Mucosa of rectum (tissue), 2 donors: Measurements from ENCODE around the gene PTGDS.

Source experiments
- H3K27ac ChIP-seq, 2 donors: one replicate each; pipeline ENCODE4 v1.7.0; 2013; ENCODE audit warnings: inconsistent platforms in 2 of 2, low read depth in 2 of 2, low read length in 2 of 2
- H3K27me3 ChIP-seq, 2 donors: one replicate each; pipeline ENCODE4 v1.7.0; 2013; ENCODE audit warnings: low read length in 2 of 2; ENCODE audit not compliant: control insufficient read depth in 2 of 2, insufficient read depth in 2 of 2
- H3K36me3 ChIP-seq, 2 donors: one replicate each; pipeline ENCODE4 v1.7.0; 2013; ENCODE audit warnings: low read length in 2 of 2; ENCODE audit not compliant: control insufficient read depth in 2 of 2, insufficient read depth in 2 of 2
- H3K4me1 ChIP-seq, 2 donors: one replicate each; pipeline ENCODE4 v1.7.0; 2013; ENCODE audit warnings: low read length in 2 of 2, mild to moderate bottlenecking in 1 of 2; ENCODE audit not compliant: control insufficient read depth in 2 of 2, insufficient read depth in 2 of 2
- H3K4me3 ChIP-seq, 2 donors: one replicate each; pipeline ENCODE4 v1.7.0; 2013; ENCODE audit warnings: low read length in 2 of 2
- H3K9ac ChIP-seq, 2 donors: one replicate each; pipeline ENCODE4 v1.7.0; 2013; ENCODE audit warnings: low read length in 2 of 2, low read depth in 1 of 2, mild to moderate bottlenecking in 1 of 2
- H3K9me3 ChIP-seq, 2 donors: one replicate each; pipeline ENCODE4 v1.7.0; 2013; ENCODE audit warnings: low read length in 2 of 2; ENCODE audit not compliant: control insufficient read depth in 2 of 2
- donor health status: healthy.
- donor health status: Normal muscosa, but diverticular disease.

Gene PTGDS

DNA sequence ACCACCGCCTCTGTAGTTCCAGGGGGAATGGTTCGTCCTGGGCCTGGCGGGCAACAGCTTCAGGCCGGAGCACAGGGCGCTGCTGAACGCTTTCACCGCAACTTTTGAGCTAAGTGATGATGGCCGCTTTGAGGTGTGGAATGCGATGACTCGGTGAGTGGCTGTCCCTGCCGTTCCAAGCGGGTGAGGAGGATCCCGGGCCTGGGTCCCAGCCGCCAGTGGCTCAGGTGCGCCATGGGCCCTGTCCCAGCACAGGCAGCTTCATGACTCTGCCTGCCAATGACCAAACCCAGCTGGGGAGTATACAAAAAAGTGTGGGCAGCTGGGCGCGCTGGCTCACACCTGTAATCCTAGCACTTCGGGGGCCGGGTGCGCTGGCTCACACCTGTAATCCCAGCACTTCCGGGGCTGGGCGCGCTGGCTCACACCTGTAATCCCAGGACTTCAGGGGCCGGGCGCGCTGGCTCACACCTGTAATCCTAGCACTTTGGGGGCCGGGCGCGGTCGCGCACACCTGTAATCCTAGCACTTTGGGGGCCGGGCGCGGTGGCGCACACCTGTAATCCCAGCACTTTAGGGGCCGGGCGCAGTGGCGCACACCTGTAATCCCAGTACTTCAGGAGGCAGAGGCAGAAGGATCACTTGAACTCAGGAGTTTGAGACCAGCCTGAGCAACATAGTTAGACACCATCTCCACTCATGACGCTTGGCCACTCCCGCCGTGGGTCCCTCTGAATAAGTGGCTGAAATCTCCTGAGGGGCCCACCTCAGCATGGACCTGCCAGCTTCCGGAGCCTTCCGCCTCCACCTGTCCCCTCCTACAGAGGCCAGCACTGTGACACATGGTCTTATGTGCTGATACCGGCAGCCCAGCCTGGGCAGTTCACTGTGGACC, 24.2 kb upstream of the PTGDS start:
- H3K4me1 ChIP-seq: peaks cover 9 to 14% of the 10 kb centered on the region in 2 donors
- H3K9me3 ChIP-seq: no peaks in the 10 kb centered on the region
- H3K4me3 ChIP-seq: no peak overlapping the region
- H3K27me3 ChIP-seq: no peaks in the 10 kb centered on the region
- no peak overlapping the region for H3K9ac ChIP-seq
- no peaks in the 10 kb centered on the region for H3K36me3 ChIP-seq
- H3K27ac ChIP-seq: no peak overlapping the region

DNA sequence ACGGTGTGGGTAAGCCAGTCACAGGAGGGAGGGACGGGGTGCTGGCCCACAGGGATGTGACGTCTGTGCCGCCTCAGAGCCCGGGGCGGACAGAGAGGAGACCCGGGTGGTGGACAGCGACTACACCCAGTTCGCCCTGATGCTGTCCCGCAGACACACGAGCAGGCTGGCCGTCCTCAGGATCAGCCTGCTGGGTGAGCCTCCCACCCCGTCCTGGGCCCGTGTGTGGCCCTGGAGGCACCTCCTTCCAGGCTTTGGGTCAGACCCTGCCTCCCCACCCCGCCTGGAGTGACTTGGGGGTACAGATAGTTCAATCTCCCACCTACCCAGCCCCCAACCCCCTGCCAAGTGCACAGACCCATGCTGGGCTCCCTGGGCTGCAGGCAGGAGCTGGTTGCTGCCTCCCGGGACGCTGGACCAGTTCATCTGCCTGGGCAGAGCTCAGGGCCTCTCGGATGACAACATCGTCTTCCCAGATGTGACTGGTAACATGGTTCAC, 23.5 kb upstream of the PTGDS start:
- H3K9ac ChIP-seq: no peak overlapping the region
- peaks cover 8 to 12% of the 10 kb centered on the region in 2 donors for H3K4me1 ChIP-seq
- no peak overlapping the region for H3K27ac ChIP-seq
- H3K27me3 ChIP-seq: no peaks in the 10 kb centered on the region
- H3K9me3 ChIP-seq: no peaks in the 10 kb centered on the region
- no peaks in the 10 kb centered on the region for H3K36me3 ChIP-seq
- H3K4me3 ChIP-seq: no peak overlapping the region

DNA sequence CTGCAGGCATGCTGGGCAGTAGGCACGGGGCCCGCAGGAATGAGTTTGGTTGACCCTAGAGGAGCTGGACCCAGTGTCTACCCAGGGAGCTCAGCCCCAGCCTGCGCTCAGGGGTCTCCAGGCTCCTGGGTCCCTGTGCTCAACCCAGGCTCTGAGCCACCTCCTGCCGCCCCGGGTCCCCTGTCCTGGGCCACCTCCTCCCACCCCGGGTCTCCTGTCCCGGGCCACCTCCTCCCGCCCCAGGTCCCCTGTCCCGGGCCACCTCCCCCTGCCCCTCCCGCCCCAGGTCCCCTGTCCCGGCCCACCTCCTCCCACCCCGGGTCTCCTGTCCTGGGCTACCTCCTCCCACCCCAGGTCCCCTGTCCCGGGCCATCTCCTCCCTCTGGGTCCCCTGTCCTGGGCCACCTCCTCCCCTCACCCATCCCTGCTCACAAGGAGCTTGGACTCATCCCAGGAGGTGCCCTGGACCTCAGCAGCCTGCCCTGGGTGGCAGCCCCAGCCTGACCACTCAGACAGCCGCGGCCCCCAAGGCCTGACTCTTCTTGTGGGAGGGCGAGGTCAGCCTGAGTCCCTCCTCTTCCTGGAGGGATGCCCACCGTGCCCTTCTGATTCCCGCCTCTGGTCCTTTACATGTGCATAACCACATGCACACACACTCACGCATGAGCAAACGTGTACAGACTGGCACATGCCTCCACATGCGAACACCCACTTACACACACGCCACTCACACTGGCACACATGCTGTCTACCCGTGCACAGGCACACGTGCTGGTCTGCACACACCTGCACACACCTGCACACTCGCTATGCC, 22.8 kb upstream of the PTGDS start:
- no peak overlapping the region for H3K4me3 ChIP-seq
- H3K36me3 ChIP-seq: no peaks in the 10 kb centered on the region
- H3K27ac ChIP-seq: no peak overlapping the region
- H3K4me1 ChIP-seq: peaks cover 6 to 7% of the 10 kb centered on the region in 2 donors
- H3K27me3 ChIP-seq: no peaks in the 10 kb centered on the region
- no peaks in the 10 kb centered on the region for H3K9me3 ChIP-seq
- no peak overlapping the region for H3K9ac ChIP-seq

- Histone ChIP-seq H3K36me3 (no peaks in the 10 kb centered on the region), H3K27me3 (no peaks in the 10 kb centered on the region), H3K27ac (no peak overlapping the region), H3K4me1 (peaks cover 4% of the 10 kb centered on the region in 2 donors), H3K9me3 (no peaks in the 10 kb centered on the region), H3K4me3 (no peak overlapping the region), H3K9ac (no peak overlapping the region)
Measured at GRCh38 chr9:136955202-136955942, 21.9 kb upstream of the PTGDS start.

- H3K9me3 ChIP-seq: no peaks in the 10 kb centered on the region
- H3K9ac ChIP-seq: no peak overlapping the region
- H3K4me1 ChIP-seq: no peaks in the 10 kb centered on the region
- H3K36me3 ChIP-seq: no peaks in the 10 kb centered on the region
- no peaks in the 10 kb centered on the region for H3K27me3 ChIP-seq
- no peak overlapping the region for H3K4me3 ChIP-seq
- H3K27ac ChIP-seq: no peak overlapping the region
Measured at GRCh38 chr9:136955943-136956335, 21.4 kb upstream of the PTGDS start.

- Histone ChIP-seq H3K27ac (no peak overlapping the region), H3K27me3 (no peaks in the 10 kb centered on the region), H3K4me3 (no peak overlapping the region), H3K4me1 (no peaks in the 10 kb centered on the region), H3K9me3 (no peaks in the 10 kb centered on the region), H3K9ac (no peak overlapping the region), H3K36me3 (no peaks in the 10 kb centered on the region)
Measured at GRCh38 chr9:136956604-136957003, 20.7 kb upstream of the PTGDS start.

- no peaks in the 10 kb centered on the region for H3K36me3 ChIP-seq
- H3K9me3 ChIP-seq: no peaks in the 10 kb centered on the region
- no peaks in the 10 kb centered on the region for H3K4me1 ChIP-seq
- H3K4me3 ChIP-seq: no peak overlapping the region
- no peak overlapping the region for H3K27ac ChIP-seq
- no peaks in the 10 kb centered on the region for H3K27me3 ChIP-seq
- no peak overlapping the region for H3K9ac ChIP-seq
Measured at GRCh38 chr9:136957461-136957860, 19.8 kb upstream of the PTGDS start.

GRCh38 chr9:136957901-136958300, 19.4 kb upstream of the PTGDS start:
- no peaks in the 10 kb centered on the region for H3K4me1 ChIP-seq
- H3K9ac ChIP-seq: no peak overlapping the region
- no peak overlapping the region for H3K4me3 ChIP-seq
- H3K27ac ChIP-seq: no peak overlapping the region
- no peaks in the 10 kb centered on the region for H3K27me3 ChIP-seq
- H3K36me3 ChIP-seq: no peaks in the 10 kb centered on the region
- no peaks in the 10 kb centered on the region for H3K9me3 ChIP-seq

DNA sequence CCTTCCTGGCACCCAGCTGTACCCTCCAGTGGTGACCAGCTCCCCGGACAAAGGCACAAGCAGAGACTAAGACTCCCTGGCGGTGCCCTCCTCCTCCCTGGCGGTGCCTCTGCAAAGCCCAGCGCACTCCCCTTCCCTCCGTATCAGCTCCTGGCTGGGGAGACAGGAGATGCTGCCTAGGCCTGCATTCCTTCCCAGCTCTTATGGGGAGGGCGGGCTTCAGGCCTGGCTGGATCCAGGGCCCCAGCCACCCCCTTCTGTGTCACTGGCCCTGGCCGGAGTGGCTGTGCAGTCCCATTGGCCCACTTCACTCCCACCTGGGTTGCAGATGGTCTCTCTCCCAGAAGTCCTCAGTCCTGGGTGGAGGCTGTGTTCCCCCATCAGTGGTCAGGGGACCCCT, 18.8 kb upstream of the PTGDS start:
- no peak overlapping the region for H3K4me3 ChIP-seq
- H3K4me1 ChIP-seq: no peaks in the 10 kb centered on the region
- no peaks in the 10 kb centered on the region for H3K36me3 ChIP-seq
- H3K9ac ChIP-seq: no peak overlapping the region
- no peak overlapping the region for H3K27ac ChIP-seq
- no peaks in the 10 kb centered on the region for H3K27me3 ChIP-seq
- no peaks in the 10 kb centered on the region for H3K9me3 ChIP-seq
